ENCODE measurements around the gene ABCD3. TPM values are rescaled to one million over a fixed set of nuclear protein-coding genes. Genes with fewer than 3 reads are reported as not detected.

Gene ABCD3
- total and polyA plus RNA-seq, 2 experiments from 2014 or later, result 31.8 to 41.7 TPM

GRCh38 chr1:94501426-94501825, 83.2 kb downstream of the ABCD3 start:
- 97 to 100% methylated on average over 2 of the region's 2 CpGs for WGBS, 2 experiments (ENCODE audit: low coverage in 1 of 2, low lambda C conversion rate in 2 of 2, missing lambda C conversion rate in 2 of 2)
- no peaks in the 10 kb centered on the region for H3K4me1 ChIP-seq (ENCODE audit: insufficient read depth)
- no peak overlapping the region for H2AFZ ChIP-seq
- DNase-seq, result peak; percentile 8
- H3K9me3 ChIP-seq (ENCODE audit: low read depth), result no peaks in the 10 kb centered on the region
- TF ChIP-seq EZH2phosphoT487 (IDR thresholded peaks at IDR 0.05; ENCODE audit: insufficient read depth, low read depth) (no peak), EZH2 (IDR thresholded peaks at IDR 0.05; ENCODE audit: insufficient read depth, poor library complexity, severe bottlenecking) (no peak)
- H3K9me2 ChIP-seq (ENCODE audit: insufficient read depth), result no peaks in the 10 kb centered on the region
- no peaks in the 10 kb centered on the region for H3F3A ChIP-seq (ENCODE audit: insufficient read depth)
- no peak overlapping the region for H3K4me2 ChIP-seq (ENCODE audit: unreplicated experiment)
- H3K9ac ChIP-seq, result no peak overlapping the region
- no peaks in the 10 kb centered on the region for H3K79me2 ChIP-seq (ENCODE audit: insufficient read depth)
- H3K27me3 ChIP-seq (replicated peaks; ENCODE audit: insufficient read depth), result no peaks in the 10 kb centered on the region
- in situ Hi-C loops (cut with MboI), result no loop called here
- H3K4me3 ChIP-seq, result no peak overlapping the region
- peaks cover 26% of the 10 kb centered on the region for H3K36me3 ChIP-seq (ENCODE audit: low read depth)
- no peaks in the 10 kb centered on the region for H4K20me1 ChIP-seq (ENCODE audit: insufficient read depth)
- no peak overlapping the region for H3K27ac ChIP-seq

GRCh38 chr1:94501935-94502334, 83.7 kb downstream of the ABCD3 start:
- no peak for DNase-seq
- TF ChIP-seq EZH2phosphoT487 (IDR thresholded peaks at IDR 0.05; ENCODE audit: insufficient read depth, low read depth) (no peak), EZH2 (IDR thresholded peaks at IDR 0.05; ENCODE audit: insufficient read depth, poor library complexity, severe bottlenecking) (no peak)
- H3K27me3 ChIP-seq (replicated peaks; ENCODE audit: insufficient read depth), result no peaks in the 10 kb centered on the region
- H3K36me3 ChIP-seq (ENCODE audit: low read depth), result peaks cover 27% of the 10 kb centered on the region
- no peak overlapping the region for H3K27ac ChIP-seq
- H2AFZ ChIP-seq, result no peak overlapping the region
- H3K9ac ChIP-seq, result no peak overlapping the region
- 98 to 100% methylated on average over 4 of the region's 4 CpGs for WGBS, 2 experiments (ENCODE audit: low coverage in 1 of 2, low lambda C conversion rate in 2 of 2, missing lambda C conversion rate in 2 of 2)
- in situ Hi-C loops (cut with MboI), result no loop called here
- H3K79me2 ChIP-seq (ENCODE audit: insufficient read depth), result no peaks in the 10 kb centered on the region
- no peaks in the 10 kb centered on the region for H3K9me3 ChIP-seq (ENCODE audit: low read depth)
- no peaks in the 10 kb centered on the region for H4K20me1 ChIP-seq (ENCODE audit: insufficient read depth)
- H3K4me3 ChIP-seq, result no peak overlapping the region
- no peaks in the 10 kb centered on the region for H3F3A ChIP-seq (ENCODE audit: insufficient read depth)
- no peak overlapping the region for H3K4me2 ChIP-seq (ENCODE audit: unreplicated experiment)
- H3K4me1 ChIP-seq (ENCODE audit: insufficient read depth), result no peaks in the 10 kb centered on the region
- no peaks in the 10 kb centered on the region for H3K9me2 ChIP-seq (ENCODE audit: insufficient read depth)

GRCh38 chr1:94503153-94503552, 85.0 kb downstream of the ABCD3 start:
- no peaks in the 10 kb centered on the region for H3K4me1 ChIP-seq (ENCODE audit: insufficient read depth)
- 89 to 92% methylated on average over 4 of the region's 4 CpGs for WGBS, 2 experiments (ENCODE audit: low coverage in 1 of 2, low lambda C conversion rate in 2 of 2, missing lambda C conversion rate in 2 of 2)
- no peak overlapping the region for H3K9ac ChIP-seq
- no peaks in the 10 kb centered on the region for H3K9me3 ChIP-seq (ENCODE audit: low read depth)
- H3K4me3 ChIP-seq, result no peak overlapping the region
- no peaks in the 10 kb centered on the region for H3K79me2 ChIP-seq (ENCODE audit: insufficient read depth)
- H3K27ac ChIP-seq, result no peak overlapping the region
- H3K9me2 ChIP-seq (ENCODE audit: insufficient read depth), result no peaks in the 10 kb centered on the region
- no peak overlapping the region for H3K4me2 ChIP-seq (ENCODE audit: unreplicated experiment)
- TF ChIP-seq EZH2 (IDR thresholded peaks at IDR 0.05; ENCODE audit: insufficient read depth, poor library complexity, severe bottlenecking), result no peak
- TF ChIP-seq EZH2phosphoT487 (IDR thresholded peaks at IDR 0.05; ENCODE audit: insufficient read depth, low read depth), result no peak
- no peak overlapping the region for H2AFZ ChIP-seq
- in situ Hi-C loops (cut with MboI), result no loop called here
- H3K36me3 ChIP-seq (ENCODE audit: low read depth), result peaks cover 27% of the 10 kb centered on the region
- DNase-seq, result no peak
- no peaks in the 10 kb centered on the region for H3F3A ChIP-seq (ENCODE audit: insufficient read depth)
- H4K20me1 ChIP-seq (ENCODE audit: insufficient read depth), result no peaks in the 10 kb centered on the region
- H3K27me3 ChIP-seq (replicated peaks; ENCODE audit: insufficient read depth), result no peaks in the 10 kb centered on the region

GRCh38 chr1:94504601-94505000, 86.4 kb downstream of the ABCD3 start:
- H3K36me3 ChIP-seq (ENCODE audit: low read depth), result peaks cover 17% of the 10 kb centered on the region
- 97 to 100% methylated on average over 1 of the region's 1 CpG for WGBS, 2 experiments (ENCODE audit: low coverage in 1 of 2, low lambda C conversion rate in 2 of 2, missing lambda C conversion rate in 2 of 2)
- H3K27me3 ChIP-seq (replicated peaks; ENCODE audit: insufficient read depth), result no peaks in the 10 kb centered on the region
- H4K20me1 ChIP-seq (ENCODE audit: insufficient read depth), result no peaks in the 10 kb centered on the region
- no peak overlapping the region for H2AFZ ChIP-seq
- TF ChIP-seq EZH2 (IDR thresholded peaks at IDR 0.05; ENCODE audit: insufficient read depth, poor library complexity, severe bottlenecking) (no peak), EZH2phosphoT487 (IDR thresholded peaks at IDR 0.05; ENCODE audit: insufficient read depth, low read depth) (no peak)
- no peak for DNase-seq
- no peaks in the 10 kb centered on the region for H3K9me3 ChIP-seq (ENCODE audit: low read depth)
- no peaks in the 10 kb centered on the region for H3F3A ChIP-seq (ENCODE audit: insufficient read depth)
- no peak overlapping the region for H3K27ac ChIP-seq
- no peaks in the 10 kb centered on the region for H3K4me1 ChIP-seq (ENCODE audit: insufficient read depth)
- no peaks in the 10 kb centered on the region for H3K79me2 ChIP-seq (ENCODE audit: insufficient read depth)
- H3K4me3 ChIP-seq, result no peak overlapping the region
- H3K4me2 ChIP-seq (ENCODE audit: unreplicated experiment), result no peak overlapping the region
- H3K9me2 ChIP-seq (ENCODE audit: insufficient read depth), result no peaks in the 10 kb centered on the region
- in situ Hi-C loops (cut with MboI), result no loop called here
- no peak overlapping the region for H3K9ac ChIP-seq

- in situ Hi-C loops (cut with MboI), result no loop called here
- Histone ChIP-seq H3K27ac (no peak overlapping the region), H3K36me3 (ENCODE audit: low read depth) (0 out of 2 replicates have a peak, but pooled peaks cover 4% of the 10 kb centered on the region), H3K9me2 (ENCODE audit: insufficient read depth) (no peaks in the 10 kb centered on the region), H3K4me3 (no peak overlapping the region), H3K4me1 (ENCODE audit: insufficient read depth) (no peaks in the 10 kb centered on the region), H4K20me1 (ENCODE audit: insufficient read depth) (no peaks in the 10 kb centered on the region), H3K79me2 (ENCODE audit: insufficient read depth) (no peaks in the 10 kb centered on the region), H3F3A (ENCODE audit: insufficient read depth) (no peaks in the 10 kb centered on the region), H3K4me2 (ENCODE audit: unreplicated experiment) (no peak overlapping the region), H3K27me3 (replicated peaks; ENCODE audit: insufficient read depth) (no peaks in the 10 kb centered on the region), H3K9me3 (ENCODE audit: low read depth) (no peaks in the 10 kb centered on the region), H3K9ac (no peak overlapping the region), H2AFZ (no peak overlapping the region)
- no peak for DNase-seq
- WGBS, 2 experiments (ENCODE audit: low coverage in 1 of 2, low lambda C conversion rate in 2 of 2, missing lambda C conversion rate in 2 of 2), result 97 to 99% methylated on average over 2 of the region's 2 CpGs
- no peak for TF ChIP-seq EZH2 (IDR thresholded peaks at IDR 0.05; ENCODE audit: insufficient read depth, poor library complexity, severe bottlenecking)
- no peak for TF ChIP-seq EZH2phosphoT487 (IDR thresholded peaks at IDR 0.05; ENCODE audit: insufficient read depth, low read depth)
Observed at GRCh38 chr1:94512816-94513215, 94.6 kb downstream of the ABCD3 start.

Data from GM23248 (cell line).